C4-2B (cell line): ENCODE data around the gene EPHA2.

Source experiments
- CTCF ChIP-seq: fragments of 450-650 bp; conservative IDR thresholded peaks from 2 replicates; pipeline ENCODE4 v1.5.1; 2017; ENCODE audit warnings: mild to moderate bottlenecking
- ZFX ChIP-seq: fragments of 450-650 bp; IDR thresholded peaks from 2 replicates; pipeline ENCODE4 v1.6.1; 2017

GRCh38 chr1:16122350-16122881, 33.5 kb downstream of the EPHA2 start:
- no peak for TF ChIP-seq CTCF
- TF ChIP-seq ZFX, result peak; percentile 28; the same call in 1 of the 2 replicates
